T47D (cell line): ENCODE results near the gene VRK2.
"Not testable (repeated sequence)": the region's sequence is repeated elsewhere in the genome, so short reads cannot be mapped to it uniquely, and the experiment has no call there.

Experiments
- DNase-seq, 2 experiments: peaks; one replicate each; pipeline versions ENCODE4 v3.0.0 to v3.0.0-alpha.2; 2011 to 2012; ENCODE audit warnings: low read depth in 1 of 2, low spot score in 1 of 2
- JUND ChIP-seq: IDR thresholded peaks from 2 replicates; pipeline ENCODE4 v1.6.1; 2012; ENCODE audit warnings: low read depth
- in situ Hi-C: cut with HindIII; loops from 2 replicates; pipeline ENCODE4 v1.10.0; 2016; ENCODE audit warnings: low sequenced_read_pairs, low pct_unique_long_range_greater_than_20kb

Gene VRK2

GRCh38 chr2:58057707-58058530 lies 11.3 kb downstream of the VRK2 start:
- DNase-seq, result no peak
- in situ Hi-C loops, result no loop called here
- TF ChIP-seq JUND, result no peak

- DNase-seq, result no peak
- in situ Hi-C loops, result no loop called here
- no peak for TF ChIP-seq JUND
Observed at GRCh38 chr2:58063641-58064040, 17.0 kb downstream of the VRK2 start.

GRCh38 chr2:58064086-58064485 lies 17.5 kb downstream of the VRK2 start:
- in situ Hi-C loops, result no loop called here
- DNase-seq, result no peak
- no peak for TF ChIP-seq JUND

- no peak for DNase-seq
- in situ Hi-C loops, result no loop called here
- TF ChIP-seq JUND, result no peak
Observed at GRCh38 chr2:58065248-58065647, 18.6 kb downstream of the VRK2 start.

- TF ChIP-seq JUND, result no peak
- no peak for DNase-seq
- in situ Hi-C loops, result no loop called here
Observed at GRCh38 chr2:58067001-58067400, 20.4 kb downstream of the VRK2 start.

- no peak for TF ChIP-seq JUND
- no peak for DNase-seq
- in situ Hi-C loops, result no loop called here
Observed at GRCh38 chr2:58070765-58071164, 24.2 kb downstream of the VRK2 start.

GRCh38 chr2:58072102-58072501 lies 25.5 kb downstream of the VRK2 start:
- in situ Hi-C loops, result no loop called here
- TF ChIP-seq JUND, result no peak
- no peak for DNase-seq

GRCh38 chr2:58073008-58073407 lies 26.4 kb downstream of the VRK2 start:
- no peak for TF ChIP-seq JUND
- in situ Hi-C loops, result no loop called here
- DNase-seq, result no peak

- in situ Hi-C loops, result no loop called here
- TF ChIP-seq JUND, result no peak
- DNase-seq, result no peak
Observed at GRCh38 chr2:58073751-58074150, 27.1 kb downstream of the VRK2 start.

- no peak for TF ChIP-seq JUND
- in situ Hi-C loops, result no loop called here
- DNase-seq, result peak in 1 of 2 experiments; percentile 22
Observed at GRCh38 chr2:58081000-58081399, 34.4 kb downstream of the VRK2 start.

GRCh38 chr2:58089081-58089480 lies 42.5 kb downstream of the VRK2 start:
- TF ChIP-seq JUND, result no peak
- in situ Hi-C loops, result no loop called here
- DNase-seq, result no peak

- in situ Hi-C loops, result not testable (repeated sequence)
Observed at GRCh38 chr2:58092772-58093171, 46.2 kb downstream of the VRK2 start.

GRCh38 chr2:58097025-58097424 lies 50.4 kb downstream of the VRK2 start:
- in situ Hi-C loops, result no loop called here
- no peak for TF ChIP-seq JUND
- DNase-seq, result no peak

More at GRCh38 chr2:58092772-58093171, 46.2 kb downstream of the VRK2 start:
- not testable (repeated sequence) for DNase-seq
